Measurements from ENCODE around the gene ZNF418. TPM values are rescaled to one million over a fixed set of nuclear protein-coding genes. Genes with fewer than 3 reads are reported as not detected.

ZNF418 gene
- 1.1 and 2.1 TPM in 2 replicates for total RNA-seq

DNA sequence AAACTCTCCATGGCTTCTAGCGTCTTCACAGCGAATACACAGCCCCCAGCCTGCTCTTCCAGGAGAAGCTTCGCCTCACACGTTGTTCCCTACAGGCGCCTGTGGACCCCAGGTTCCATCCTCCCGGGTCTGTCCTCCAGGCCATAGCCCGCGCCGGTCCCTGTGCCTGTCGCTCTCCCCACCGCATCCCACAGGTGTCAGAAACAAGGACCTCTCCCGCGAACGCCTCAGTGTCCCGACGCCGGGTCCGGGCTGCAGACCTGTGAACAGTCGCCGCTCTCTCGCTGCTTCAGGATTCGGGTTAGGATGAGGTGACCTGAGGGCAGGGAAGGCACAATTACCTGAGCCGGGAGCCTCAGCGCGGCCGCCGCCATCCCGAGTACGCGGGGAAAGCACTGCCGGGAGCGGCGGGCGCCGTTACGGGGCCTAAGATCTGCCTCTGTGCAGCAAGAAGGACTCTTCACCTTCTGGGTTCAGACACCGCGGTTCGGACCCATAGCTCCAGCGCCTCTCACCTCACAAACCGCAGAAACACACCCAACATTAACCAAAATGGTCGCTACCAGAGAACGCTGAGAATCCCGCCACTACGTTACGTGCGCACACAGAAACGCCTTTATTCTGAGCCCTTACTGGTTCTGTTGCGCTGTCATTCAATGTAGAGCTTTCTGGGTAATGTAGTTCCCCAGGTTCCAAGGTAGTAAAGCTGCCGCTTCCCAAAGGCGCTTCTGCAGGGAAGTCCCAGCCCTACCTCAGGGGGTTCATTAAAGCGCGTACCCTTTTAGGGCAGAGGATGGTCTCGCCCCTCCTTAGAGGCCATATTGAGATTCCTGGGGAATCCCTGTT lies at the start of gene ZNF418:
Gene ZNF418 (minus strand): TSS at position 583 of the 846 bp plus-strand sequence. CDS start 1,580 bp downstream, outside the sequence.
- peaks cover 74% of the 10 kb centered on the region for H3K9me3 Mint-ChIP-seq
- H3K36me3 Mint-ChIP-seq (ENCODE audit: low read depth): peaks cover 40% of the 10 kb centered on the region
- peak; percentile 18 for DNase-seq (ENCODE audit: low spot score)
- peak within 1 kb of the TSS; percentile 79 for H3K4me3 Mint-ChIP-seq (ENCODE audit: low read depth)
- H3K4me1 Mint-ChIP-seq (ENCODE audit: low read depth): no peaks in the 10 kb centered on the region
- H3K27me3 Mint-ChIP-seq (ENCODE audit: low read depth): no peaks in the 10 kb centered on the region
- intact Hi-C loops (cut with micrococcal nuclease): no loop called here
- no peak within 1 kb of the TSS for H3K27ac Mint-ChIP-seq

DNA sequence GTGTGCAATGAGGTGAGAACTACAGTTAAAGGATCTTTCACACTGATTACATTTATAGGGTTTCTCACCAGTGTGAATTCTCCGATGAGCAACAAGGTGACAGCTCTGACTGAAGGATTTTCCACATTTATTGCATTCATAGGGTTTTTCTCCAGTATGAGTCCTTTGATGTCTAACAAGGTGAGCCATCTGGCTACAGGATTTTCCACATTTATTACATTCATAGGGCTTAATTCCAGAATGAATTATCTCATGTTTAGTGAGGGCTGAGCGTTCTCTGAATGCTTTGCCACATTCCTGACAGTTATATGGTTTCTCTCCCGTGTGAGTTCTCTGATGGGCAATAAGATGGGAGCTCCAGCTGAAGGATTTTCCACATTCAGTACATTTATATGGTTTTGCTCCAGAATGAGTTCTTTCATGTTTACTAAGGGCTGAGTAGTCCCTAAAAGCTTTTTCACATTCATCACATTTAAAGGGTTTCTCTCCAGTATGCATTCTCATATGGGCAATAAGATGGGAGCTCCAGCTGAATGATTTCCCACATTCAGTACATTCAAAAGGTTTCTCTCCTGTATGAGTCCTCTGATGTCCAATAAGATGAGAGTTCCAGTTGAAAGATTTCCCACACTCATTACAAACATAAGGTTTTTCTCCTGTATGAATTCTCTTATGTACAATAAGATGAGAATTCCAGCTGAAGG lies 43.5 kb upstream of the ZNF418 start:
- H3K27ac Mint-ChIP-seq: no peak overlapping the region
- H3K9me3 Mint-ChIP-seq: peaks cover 93% of the 10 kb centered on the region

DNA sequence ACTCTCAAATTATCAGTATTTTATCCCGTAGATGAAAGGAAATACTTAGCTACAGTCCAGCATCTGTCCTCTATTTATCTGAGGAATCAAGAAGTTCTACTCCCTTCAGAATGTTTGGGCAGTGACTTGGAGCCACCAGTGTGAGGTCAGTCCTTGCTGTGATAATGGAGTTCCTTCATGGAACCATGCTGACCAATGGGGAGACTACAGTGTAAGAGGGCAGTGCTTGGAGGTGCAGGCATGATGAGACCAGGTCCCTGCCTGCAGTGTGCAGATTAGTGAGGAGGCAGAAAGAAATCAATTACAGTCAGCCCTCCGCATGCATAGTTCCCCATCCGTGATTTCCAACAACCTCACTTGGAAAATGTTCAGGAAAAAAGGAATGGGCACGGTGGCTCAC lies 39.2 kb upstream of the ZNF418 start, which contains the start of gene C19orf18:
Gene C19orf18 (minus strand): TSS at position 101 of the 400 bp plus-strand sequence. CDS start 102 bp downstream, outside the sequence.
- DNase-seq (ENCODE audit: low spot score): no peak
- intact Hi-C loops (cut with micrococcal nuclease): no loop called here
- Mint-ChIP-seq H3K36me3 (ENCODE audit: low read depth) (peaks cover 25% of the 10 kb centered on the region), H3K27ac (no peak within 1 kb of the TSS), H3K27me3 (ENCODE audit: low read depth) (no peaks in the 10 kb centered on the region), H3K9me3 (peaks cover 79% of the 10 kb centered on the region), H3K4me3 (ENCODE audit: low read depth) (no peak within 1 kb of the TSS), H3K4me1 (ENCODE audit: low read depth) (no peaks in the 10 kb centered on the region)

More for the DNA sequence above, 43.5 kb upstream of the ZNF418 start:
- no peaks in the 10 kb centered on the region for H3K4me1 Mint-ChIP-seq (ENCODE audit: low read depth)
- no peak overlapping the region for H3K4me3 Mint-ChIP-seq (ENCODE audit: low read depth)
- H3K27me3 Mint-ChIP-seq (ENCODE audit: low read depth): no peaks in the 10 kb centered on the region
- H3K36me3 Mint-ChIP-seq (ENCODE audit: low read depth): peaks cover 64% of the 10 kb centered on the region
- intact Hi-C loops (cut with micrococcal nuclease): no loop called here
- no peak for DNase-seq (ENCODE audit: low spot score)

DNA sequence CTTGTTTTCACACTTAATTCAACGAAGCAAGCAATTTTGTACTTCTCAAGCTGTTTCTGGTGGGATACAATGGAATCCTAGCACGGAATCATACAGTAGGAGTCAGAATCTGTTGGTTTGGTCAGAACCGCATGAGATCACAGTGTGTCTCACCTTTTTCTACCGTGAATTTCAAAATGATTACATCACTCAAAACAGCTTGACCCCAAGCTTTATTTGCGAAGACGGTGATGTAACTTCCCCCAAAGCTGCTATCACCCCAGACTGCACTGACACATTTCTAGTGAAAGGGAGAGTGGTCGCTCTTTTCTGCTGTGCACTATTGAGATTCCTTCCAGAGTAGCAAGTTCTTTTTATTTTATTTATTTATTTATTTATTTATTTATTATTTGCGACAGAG lies 29.6 kb upstream of the ZNF418 start:
- no peak overlapping the region for H3K27ac Mint-ChIP-seq
- peaks cover 5% of the 10 kb centered on the region for H3K36me3 Mint-ChIP-seq (ENCODE audit: low read depth)
- H3K4me1 Mint-ChIP-seq (ENCODE audit: low read depth): no peaks in the 10 kb centered on the region
- no peak overlapping the region for H3K4me3 Mint-ChIP-seq (ENCODE audit: low read depth)
- intact Hi-C loops (cut with micrococcal nuclease): no loop called here
- no peaks in the 10 kb centered on the region for H3K27me3 Mint-ChIP-seq (ENCODE audit: low read depth)
- H3K9me3 Mint-ChIP-seq: peaks cover 40% of the 10 kb centered on the region
- no peak for DNase-seq (ENCODE audit: low spot score)

DNA sequence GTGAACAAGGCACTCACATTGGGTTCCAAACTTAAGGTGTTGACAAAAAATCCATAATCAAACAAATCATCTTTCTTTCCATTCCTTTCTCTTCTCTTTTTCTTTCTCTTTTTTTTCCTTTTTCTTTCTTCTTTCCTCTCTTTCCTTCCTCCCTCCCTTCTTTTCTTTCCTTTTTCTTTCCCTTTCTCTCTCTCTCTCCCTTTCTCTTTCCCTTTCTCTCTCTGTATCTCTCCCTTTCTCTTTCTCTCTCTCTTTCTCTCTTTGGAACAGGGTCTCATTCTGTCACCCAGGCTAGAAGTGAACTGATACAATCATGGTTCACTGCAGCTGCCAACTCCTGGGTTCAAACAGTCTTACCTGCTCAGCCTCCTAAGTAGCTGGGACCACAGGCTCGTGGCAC lies 26.6 kb upstream of the ZNF418 start:
- Mint-ChIP-seq H3K9me3 (peaks cover 41% of the 10 kb centered on the region), H3K4me1 (ENCODE audit: low read depth) (no peaks in the 10 kb centered on the region), H3K36me3 (ENCODE audit: low read depth) (peaks cover 5% of the 10 kb centered on the region), H3K27ac (no peak overlapping the region), H3K27me3 (ENCODE audit: low read depth) (no peaks in the 10 kb centered on the region), H3K4me3 (ENCODE audit: low read depth) (no peak overlapping the region)
- intact Hi-C loops (cut with micrococcal nuclease): no loop called here
- DNase-seq (ENCODE audit: low spot score): no peak

DNA sequence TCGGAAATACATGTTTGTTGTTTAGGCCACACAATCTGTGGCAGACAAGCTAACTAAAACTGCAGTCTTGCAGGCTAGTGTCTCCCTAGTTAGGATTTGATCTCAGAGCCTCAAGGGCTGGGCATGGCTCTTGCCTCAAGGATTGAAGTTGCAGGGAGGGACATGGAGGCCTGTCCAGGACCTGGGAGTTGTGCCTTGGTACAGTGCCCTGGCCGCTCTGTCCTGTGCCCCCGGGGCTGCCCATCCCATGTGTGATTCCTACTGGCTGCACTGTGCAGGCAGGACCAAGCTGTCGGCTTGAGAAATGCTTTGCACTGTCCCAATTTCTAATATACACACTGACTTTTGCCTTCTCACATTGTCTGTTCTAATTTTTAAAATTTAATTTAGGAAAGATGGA lies 19.8 kb upstream of the ZNF418 start:
- intact Hi-C loops (cut with micrococcal nuclease): no loop called here
- H3K27ac Mint-ChIP-seq: no peak overlapping the region

DNA sequence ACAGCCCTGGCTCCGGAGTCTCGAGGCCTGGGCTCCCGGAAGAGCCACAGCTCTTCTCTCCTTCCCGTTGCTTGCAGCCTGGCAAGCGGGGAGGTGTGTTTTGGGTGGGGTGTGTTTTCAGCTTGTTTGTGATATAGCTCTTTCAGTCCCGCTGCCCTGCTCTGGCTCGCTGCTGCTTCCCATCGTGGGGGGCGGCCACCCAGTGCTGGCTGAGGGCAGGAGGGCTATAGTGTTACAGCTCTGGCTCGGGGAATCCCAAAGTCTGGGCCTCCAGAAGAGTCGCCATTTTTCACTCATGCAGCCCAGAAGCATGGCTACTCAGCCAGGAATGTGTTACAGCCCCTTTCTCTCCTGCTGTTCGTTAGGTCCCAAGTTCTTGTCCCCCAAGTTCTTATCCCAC lies 14.5 kb upstream of the ZNF418 start:
- intact Hi-C loops (cut with micrococcal nuclease): no loop called here
- Mint-ChIP-seq H3K27me3 (ENCODE audit: low read depth) (no peaks in the 10 kb centered on the region), H3K4me1 (ENCODE audit: low read depth) (peaks cover 11% of the 10 kb centered on the region), H3K27ac (no peak overlapping the region), H3K36me3 (ENCODE audit: low read depth) (peaks cover 20% of the 10 kb centered on the region), H3K9me3 (peaks cover 53% of the 10 kb centered on the region), H3K4me3 (ENCODE audit: low read depth) (no peak overlapping the region)
- DNase-seq (ENCODE audit: low spot score): no peak

More for the DNA sequence above, 19.8 kb upstream of the ZNF418 start:
- Mint-ChIP-seq H3K36me3 (ENCODE audit: low read depth) (no peaks in the 10 kb centered on the region), H3K4me3 (ENCODE audit: low read depth) (no peak overlapping the region), H3K4me1 (ENCODE audit: low read depth) (no peaks in the 10 kb centered on the region), H3K27me3 (ENCODE audit: low read depth) (no peaks in the 10 kb centered on the region), H3K9me3 (peaks cover 57% of the 10 kb centered on the region)
- no peak for DNase-seq (ENCODE audit: low spot score)

DNA sequence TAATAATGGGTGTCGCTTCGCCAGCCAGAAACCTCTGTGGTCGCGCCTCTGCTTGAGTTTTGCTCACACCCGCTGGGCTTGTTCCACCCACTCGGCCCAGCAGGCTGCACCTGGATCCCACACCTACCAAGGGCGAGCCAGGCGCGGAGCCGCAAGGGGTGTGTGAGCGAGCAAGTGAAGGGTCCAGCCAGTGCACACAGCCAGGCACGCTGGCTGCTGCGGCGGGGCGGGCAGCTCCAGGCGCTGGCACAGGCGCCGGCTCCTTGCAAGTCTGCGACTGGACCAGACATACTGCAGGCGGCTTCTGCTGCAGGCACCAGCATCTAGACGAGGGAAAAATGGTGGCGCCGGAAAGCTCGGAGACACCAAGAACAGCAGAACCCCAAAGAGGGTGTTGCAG lies 14.1 kb upstream of the ZNF418 start:
- intact Hi-C loops (cut with micrococcal nuclease): no loop called here
- peaks cover 24% of the 10 kb centered on the region for H3K36me3 Mint-ChIP-seq (ENCODE audit: low read depth)
- peaks cover 11% of the 10 kb centered on the region for H3K4me1 Mint-ChIP-seq (ENCODE audit: low read depth)
- peaks cover 53% of the 10 kb centered on the region for H3K9me3 Mint-ChIP-seq
- no peak for DNase-seq (ENCODE audit: low spot score)
- no peaks in the 10 kb centered on the region for H3K27me3 Mint-ChIP-seq (ENCODE audit: low read depth)
- H3K27ac Mint-ChIP-seq: no peak overlapping the region
- H3K4me3 Mint-ChIP-seq (ENCODE audit: low read depth): no peak overlapping the region

DNA sequence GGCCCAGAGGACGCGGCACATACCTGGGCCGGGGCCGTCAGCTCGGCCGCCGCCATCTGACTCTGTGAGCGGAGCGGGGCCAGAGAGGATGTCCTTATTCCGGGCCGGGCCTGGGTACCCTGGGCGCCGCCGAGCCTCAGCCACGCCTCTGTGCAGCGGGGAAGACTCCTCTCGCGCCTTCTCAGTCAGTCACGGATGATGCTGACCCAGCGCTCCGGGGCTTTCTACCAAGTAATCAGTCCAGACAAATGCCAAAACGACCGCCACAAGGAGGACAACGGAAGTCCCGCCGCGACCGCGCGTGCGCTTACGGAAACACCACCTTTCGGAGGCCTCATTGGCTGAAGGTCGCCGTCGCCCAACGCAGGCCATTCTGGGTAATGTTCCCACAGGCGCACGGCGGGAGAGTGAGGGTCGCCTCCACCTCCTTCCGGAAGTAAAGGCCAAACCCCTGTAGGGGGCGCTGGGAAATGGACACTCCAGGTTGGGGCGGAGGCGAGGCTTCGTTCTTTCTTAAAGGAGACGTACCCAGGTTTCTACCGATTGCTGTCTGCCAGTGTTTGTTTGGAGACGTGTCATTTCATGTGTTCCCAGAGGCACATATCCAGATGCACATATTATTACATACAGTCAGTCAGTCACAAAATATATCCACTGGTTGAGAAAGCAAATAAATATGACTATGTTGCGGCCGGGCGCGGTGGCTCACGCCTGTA lies 12.4 kb upstream of the ZNF418 start, which contains the start of gene ZNF256:
Gene ZNF256 (minus strand): TSS at position 288 of the 716 bp plus-strand sequence. CDS start 232 bp downstream, at position 56.
- Mint-ChIP-seq H3K27ac (peak within 1 kb of the TSS; percentile 82), H3K4me3 (ENCODE audit: low read depth) (peak within 1 kb of the TSS; percentile 90), H3K27me3 (ENCODE audit: low read depth) (no peaks in the 10 kb centered on the region), H3K9me3 (peaks cover 56% of the 10 kb centered on the region), H3K4me1 (ENCODE audit: low read depth) (peaks cover 11% of the 10 kb centered on the region), H3K36me3 (ENCODE audit: low read depth) (peaks cover 41% of the 10 kb centered on the region)
- intact Hi-C loops (cut with micrococcal nuclease): loop anchor here (1.0 kb wide), 3 partner anchors 31 to 558 kb away; partner anchors contain the start of genes ZNF417, ZNF548 and ZNF606
- DNase-seq (ENCODE audit: low spot score): peak; percentile 80

DNA sequence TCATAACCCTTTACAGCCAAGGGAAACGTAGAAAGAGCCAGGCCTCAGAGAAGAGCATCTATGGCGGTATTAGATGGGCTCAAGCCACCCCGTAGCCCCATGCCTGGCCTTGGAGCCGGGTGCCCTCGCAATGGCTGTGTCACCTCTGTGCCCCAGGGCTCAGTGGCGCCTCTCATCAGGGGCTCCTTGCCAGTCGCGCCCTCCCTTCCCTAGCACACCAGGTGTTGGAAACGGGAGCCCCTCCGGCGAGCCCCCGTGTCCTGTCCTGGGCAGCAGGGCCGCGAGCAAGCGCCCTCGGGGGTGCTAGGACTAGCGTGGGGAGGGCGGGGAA lies 11.9 kb upstream of the ZNF418 start:
- peak overlapping the region; percentile 82 for H3K27ac Mint-ChIP-seq

DNA sequence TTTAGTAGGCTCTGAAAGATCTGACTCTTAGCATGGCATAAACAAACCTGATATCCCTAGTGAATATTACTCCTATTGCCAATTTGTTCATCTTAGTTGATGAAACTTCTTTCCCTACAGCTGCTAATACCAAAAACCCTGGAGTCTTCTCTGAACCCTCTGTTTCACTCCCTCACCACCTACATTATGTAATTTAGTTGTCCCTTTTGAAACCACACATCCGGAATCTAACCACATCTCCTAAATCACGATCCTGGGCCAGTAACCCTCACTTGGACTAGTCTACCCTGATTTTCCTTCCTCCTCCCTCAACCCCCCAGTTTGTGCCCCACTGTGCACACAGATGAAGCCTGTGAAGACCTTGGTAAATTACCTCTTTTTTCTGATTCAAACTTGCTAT lies 11.1 kb upstream of the ZNF418 start:
- Mint-ChIP-seq H3K4me3 (ENCODE audit: low read depth) (peak overlapping the region; percentile 90), H3K27me3 (ENCODE audit: low read depth) (no peaks in the 10 kb centered on the region), H3K27ac (no peak overlapping the region), H3K36me3 (ENCODE audit: low read depth) (peaks cover 54% of the 10 kb centered on the region), H3K9me3 (peaks cover 63% of the 10 kb centered on the region), H3K4me1 (ENCODE audit: low read depth) (peaks cover 11% of the 10 kb centered on the region)
- intact Hi-C loops (cut with micrococcal nuclease): no loop called here
- no peak for DNase-seq (ENCODE audit: low spot score)

More for the DNA sequence above, 11.9 kb upstream of the ZNF418 start:
- Mint-ChIP-seq H3K4me1 (ENCODE audit: low read depth) (peaks cover 11% of the 10 kb centered on the region), H3K27me3 (ENCODE audit: low read depth) (no peaks in the 10 kb centered on the region), H3K4me3 (ENCODE audit: low read depth) (peak overlapping the region; percentile 90), H3K36me3 (ENCODE audit: low read depth) (peaks cover 46% of the 10 kb centered on the region), H3K9me3 (peaks cover 62% of the 10 kb centered on the region)
- intact Hi-C loops (cut with micrococcal nuclease): loop anchor here (1.0 kb wide), 3 partner anchors 31 to 558 kb away; partner anchors contain the start of genes ZNF417, ZNF548 and ZNF606
- DNase-seq (ENCODE audit: low spot score): no peak

DNA sequence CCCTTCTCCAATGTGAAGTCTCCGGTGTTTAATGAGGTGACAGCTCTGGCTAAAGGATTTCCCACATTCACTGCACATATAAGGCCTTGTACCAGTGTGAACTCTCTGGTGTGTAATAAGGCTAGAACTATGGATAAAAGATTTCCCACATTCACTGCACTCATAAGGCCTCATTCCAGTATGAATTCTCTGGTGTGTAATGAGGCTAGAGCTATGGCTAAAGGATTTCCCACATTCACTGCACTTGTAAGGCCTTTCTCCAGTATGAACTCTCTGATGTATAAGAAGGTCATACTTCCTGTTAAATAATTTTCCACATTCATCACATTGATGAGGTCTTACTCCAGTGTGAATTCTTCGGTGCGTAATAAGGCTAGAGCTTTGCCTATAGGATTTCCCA lies 6.4 kb upstream of the ZNF418 start:
- Mint-ChIP-seq H3K27me3 (ENCODE audit: low read depth) (no peaks in the 10 kb centered on the region), H3K9me3 (peaks cover 81% of the 10 kb centered on the region), H3K4me1 (ENCODE audit: low read depth) (peaks cover 6% of the 10 kb centered on the region), H3K27ac (no peak overlapping the region), H3K36me3 (ENCODE audit: low read depth) (peaks cover 75% of the 10 kb centered on the region), H3K4me3 (ENCODE audit: low read depth) (no peak overlapping the region)
- intact Hi-C loops (cut with micrococcal nuclease): no loop called here
- no peak for DNase-seq (ENCODE audit: low spot score)
